Measurements from ENCODE around the gene AOPEP.

AOPEP gene

DNA sequence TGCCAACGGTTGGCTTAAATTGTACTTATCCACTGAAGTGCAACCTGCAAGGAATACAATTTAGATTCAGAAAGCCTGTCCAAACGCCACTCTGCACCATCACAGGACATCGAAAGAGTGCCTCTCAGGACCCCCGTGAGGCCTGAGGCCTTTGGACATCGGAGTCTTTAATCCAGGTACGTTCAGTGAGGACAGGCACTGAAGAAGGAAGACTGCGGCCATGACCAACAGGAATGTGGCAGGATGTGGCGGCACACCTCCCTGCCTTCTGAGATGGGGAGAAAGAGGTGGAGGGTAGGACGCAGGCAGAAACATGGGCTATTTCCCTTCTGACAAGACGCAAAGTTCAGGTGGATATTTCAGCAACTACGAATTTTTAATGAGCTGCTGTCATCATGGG lies 385.2 kb downstream of the AOPEP start:
- H3K4me1 Mint-ChIP-seq (ENCODE audit: low read depth), result no peaks in the 10 kb centered on the region
- no peaks in the 10 kb centered on the region for H3K9me3 Mint-ChIP-seq
- H3K36me3 Mint-ChIP-seq (ENCODE audit: low read depth), result peaks cover 19% of the 10 kb centered on the region
- no peak overlapping the region for H3K27ac Mint-ChIP-seq
- H3K4me3 Mint-ChIP-seq, result no peak overlapping the region
- H3K27me3 Mint-ChIP-seq, result no peaks in the 10 kb centered on the region

DNA sequence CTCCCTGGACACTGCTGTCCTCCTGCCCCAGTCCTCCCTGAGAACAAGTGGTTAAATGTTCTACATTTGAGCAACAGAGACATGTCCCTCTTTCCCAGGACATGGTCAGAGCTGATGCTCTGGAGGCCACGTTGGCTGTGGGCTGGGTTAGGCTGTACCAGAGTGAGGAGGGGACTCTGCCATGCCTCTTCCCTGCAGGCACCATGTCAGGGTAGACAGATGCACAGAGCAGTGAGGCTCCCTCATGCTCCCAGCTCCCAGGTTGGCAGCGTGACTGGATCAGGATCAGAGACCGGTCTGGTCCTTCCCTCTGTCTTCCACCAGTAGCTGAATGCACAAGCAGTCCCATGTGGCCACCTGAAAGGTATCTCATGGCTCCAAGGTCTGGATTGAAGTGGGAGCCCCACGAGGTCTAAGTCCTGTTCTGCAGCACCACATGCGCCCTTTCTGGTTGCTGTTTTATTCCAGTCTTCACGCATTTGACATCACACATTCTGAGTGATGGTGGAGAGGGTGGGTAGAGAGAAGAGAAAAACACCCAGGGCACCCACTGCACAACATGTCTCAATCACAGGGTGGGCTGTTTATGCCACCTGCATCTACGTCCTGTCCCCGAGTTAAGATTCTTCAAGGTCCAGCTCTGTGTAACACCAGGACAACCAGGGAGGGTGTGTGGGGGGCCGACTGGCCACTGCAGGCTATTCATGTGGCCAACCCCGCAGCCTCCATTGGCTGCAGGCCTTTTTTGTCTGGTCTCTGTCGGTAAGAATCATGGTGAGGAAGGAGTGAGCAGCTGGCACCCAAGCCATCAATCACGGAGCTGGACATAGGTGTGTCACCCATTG lies 386.2 kb downstream of the AOPEP start:
- Mint-ChIP-seq H3K27me3 (no peaks in the 10 kb centered on the region), H3K9me3 (no peaks in the 10 kb centered on the region), H3K4me1 (ENCODE audit: low read depth) (no peaks in the 10 kb centered on the region), H3K36me3 (ENCODE audit: low read depth) (peaks cover 19% of the 10 kb centered on the region), H3K27ac (no peak overlapping the region), H3K4me3 (no peak overlapping the region)

GRCh38 chr9:95115104-95115503 lies 388.6 kb downstream of the AOPEP start:
- no peaks in the 10 kb centered on the region for H3K4me1 Mint-ChIP-seq (ENCODE audit: low read depth)
- no peaks in the 10 kb centered on the region for H3K27me3 Mint-ChIP-seq
- H3K36me3 Mint-ChIP-seq (ENCODE audit: low read depth), result peaks cover 19% of the 10 kb centered on the region
- H3K9me3 Mint-ChIP-seq, result no peaks in the 10 kb centered on the region
- no peak overlapping the region for H3K4me3 Mint-ChIP-seq
- H3K27ac Mint-ChIP-seq, result no peak overlapping the region

GRCh38 chr9:95116002-95116807 lies 389.7 kb downstream of the AOPEP start:
- H3K9me3 Mint-ChIP-seq, result no peaks in the 10 kb centered on the region
- H3K36me3 Mint-ChIP-seq (ENCODE audit: low read depth), result peaks cover 12% of the 10 kb centered on the region
- H3K27ac Mint-ChIP-seq, result no peak overlapping the region
- H3K4me3 Mint-ChIP-seq, result no peak overlapping the region
- H3K27me3 Mint-ChIP-seq, result no peaks in the 10 kb centered on the region
- no peaks in the 10 kb centered on the region for H3K4me1 Mint-ChIP-seq (ENCODE audit: low read depth)

- Mint-ChIP-seq H3K4me1 (ENCODE audit: low read depth) (no peaks in the 10 kb centered on the region), H3K9me3 (no peaks in the 10 kb centered on the region), H3K27me3 (no peaks in the 10 kb centered on the region), H3K4me3 (no peak overlapping the region), H3K36me3 (ENCODE audit: low read depth) (peaks cover 12% of the 10 kb centered on the region), H3K27ac (no peak overlapping the region)
Observed at GRCh38 chr9:95116808-95117204, 390.3 kb downstream of the AOPEP start.

GRCh38 chr9:95118596-95118995 lies 392.1 kb downstream of the AOPEP start:
- H3K4me1 Mint-ChIP-seq (ENCODE audit: low read depth), result no peaks in the 10 kb centered on the region
- H3K27me3 Mint-ChIP-seq, result no peaks in the 10 kb centered on the region
- peaks cover 9% of the 10 kb centered on the region for H3K36me3 Mint-ChIP-seq (ENCODE audit: low read depth)
- no peak overlapping the region for H3K4me3 Mint-ChIP-seq
- H3K9me3 Mint-ChIP-seq, result no peaks in the 10 kb centered on the region
- H3K27ac Mint-ChIP-seq, result no peak overlapping the region

DNA sequence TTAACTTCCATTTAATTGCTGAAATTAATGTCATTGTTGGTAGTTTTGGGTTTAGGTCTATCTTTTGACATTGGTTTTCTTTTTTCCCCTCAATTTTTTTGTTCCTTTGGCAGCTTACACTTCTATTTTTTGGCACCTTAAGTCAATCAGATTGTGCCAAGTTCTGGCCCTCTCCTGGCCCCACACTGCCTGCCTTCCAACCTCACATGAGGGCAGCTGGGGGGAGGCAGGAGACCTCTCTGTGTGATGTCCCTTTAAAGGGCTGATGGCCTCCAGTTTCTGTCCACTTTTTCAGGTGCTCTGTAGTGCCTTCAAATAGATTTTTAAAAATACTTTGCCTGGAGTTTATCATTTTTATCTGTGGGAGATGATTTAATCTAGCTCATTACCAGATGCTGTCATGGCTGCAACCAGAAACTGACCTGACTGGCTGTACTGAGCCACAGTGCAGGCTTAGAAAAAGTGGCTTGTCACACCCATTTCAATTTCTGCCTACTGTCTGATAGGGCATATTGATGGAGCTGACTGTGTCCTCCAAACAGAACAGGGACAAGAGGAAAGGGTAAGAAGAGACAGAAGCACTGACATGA lies 394.4 kb downstream of the AOPEP start:
- no peaks in the 10 kb centered on the region for H3K27me3 Mint-ChIP-seq
- peaks cover 11% of the 10 kb centered on the region for H3K36me3 Mint-ChIP-seq (ENCODE audit: low read depth)
- H3K4me3 Mint-ChIP-seq, result no peak overlapping the region
- H3K4me1 Mint-ChIP-seq (ENCODE audit: low read depth), result no peaks in the 10 kb centered on the region
- H3K27ac Mint-ChIP-seq, result no peak overlapping the region
- no peaks in the 10 kb centered on the region for H3K9me3 Mint-ChIP-seq

- Mint-ChIP-seq H3K27me3 (no peaks in the 10 kb centered on the region), H3K4me1 (ENCODE audit: low read depth) (no peaks in the 10 kb centered on the region), H3K27ac (no peak overlapping the region), H3K9me3 (no peaks in the 10 kb centered on the region), H3K36me3 (ENCODE audit: low read depth) (peaks cover 11% of the 10 kb centered on the region), H3K4me3 (no peak overlapping the region)
Observed at GRCh38 chr9:95124582-95125367, 398.3 kb downstream of the AOPEP start.

GRCh38 chr9:95125652-95126051 lies 399.2 kb downstream of the AOPEP start:
- Mint-ChIP-seq H3K9me3 (no peaks in the 10 kb centered on the region), H3K4me3 (no peak overlapping the region), H3K36me3 (ENCODE audit: low read depth) (peaks cover 11% of the 10 kb centered on the region), H3K27ac (no peak overlapping the region), H3K27me3 (no peaks in the 10 kb centered on the region), H3K4me1 (ENCODE audit: low read depth) (no peaks in the 10 kb centered on the region)

DNA sequence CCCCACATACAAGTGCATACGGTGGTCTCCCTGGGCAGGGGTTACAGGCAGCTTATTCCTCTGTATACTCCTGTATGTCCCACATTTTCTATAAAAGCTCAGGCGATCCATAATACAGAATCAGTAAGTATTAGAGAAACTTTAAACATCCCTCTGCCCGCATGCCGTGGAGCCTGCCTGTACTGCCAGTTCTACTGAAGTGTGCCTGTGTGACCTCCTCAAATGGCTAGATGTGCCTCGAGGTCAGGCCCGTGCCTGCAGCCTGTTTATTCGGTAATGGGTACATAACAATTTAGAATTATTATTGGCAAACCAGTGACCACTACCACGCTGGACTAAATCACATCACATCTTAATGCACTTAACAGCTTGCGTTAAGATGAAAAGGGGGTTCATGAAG lies 400.2 kb downstream of the AOPEP start:
- Mint-ChIP-seq H3K27ac (no peak overlapping the region), H3K27me3 (no peaks in the 10 kb centered on the region), H3K4me3 (no peak overlapping the region), H3K4me1 (ENCODE audit: low read depth) (no peaks in the 10 kb centered on the region), H3K9me3 (no peaks in the 10 kb centered on the region), H3K36me3 (ENCODE audit: low read depth) (peaks cover 11% of the 10 kb centered on the region)

- Mint-ChIP-seq H3K9me3 (no peaks in the 10 kb centered on the region), H3K4me1 (ENCODE audit: low read depth) (no peaks in the 10 kb centered on the region), H3K4me3 (no peak overlapping the region), H3K27ac (no peak overlapping the region), H3K36me3 (ENCODE audit: low read depth) (peaks cover 6% of the 10 kb centered on the region), H3K27me3 (no peaks in the 10 kb centered on the region)
Observed at GRCh38 chr9:95127249-95128176, 401.0 kb downstream of the AOPEP start.

DNA sequence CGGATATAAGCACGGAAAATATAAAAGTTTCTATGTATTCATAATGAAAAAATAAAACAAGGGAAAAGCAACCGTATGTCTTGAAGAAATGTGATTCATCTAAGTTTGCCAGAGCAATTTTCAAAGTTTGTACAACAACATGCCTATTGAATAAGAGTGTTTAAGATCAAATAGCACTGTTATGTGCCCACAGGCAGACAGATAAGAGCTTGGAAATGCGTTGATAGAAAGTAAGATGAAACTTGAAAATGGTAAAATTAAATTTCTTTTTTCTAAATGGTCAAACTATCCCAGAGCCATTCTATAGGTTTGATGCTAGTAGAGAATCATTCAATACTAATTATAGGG lies 401.7 kb downstream of the AOPEP start:
- Mint-ChIP-seq H3K36me3 (ENCODE audit: low read depth) (peaks cover 5% of the 10 kb centered on the region), H3K27ac (no peak overlapping the region), H3K4me1 (ENCODE audit: low read depth) (no peaks in the 10 kb centered on the region), H3K4me3 (no peak overlapping the region), H3K27me3 (no peaks in the 10 kb centered on the region), H3K9me3 (no peaks in the 10 kb centered on the region)

DNA sequence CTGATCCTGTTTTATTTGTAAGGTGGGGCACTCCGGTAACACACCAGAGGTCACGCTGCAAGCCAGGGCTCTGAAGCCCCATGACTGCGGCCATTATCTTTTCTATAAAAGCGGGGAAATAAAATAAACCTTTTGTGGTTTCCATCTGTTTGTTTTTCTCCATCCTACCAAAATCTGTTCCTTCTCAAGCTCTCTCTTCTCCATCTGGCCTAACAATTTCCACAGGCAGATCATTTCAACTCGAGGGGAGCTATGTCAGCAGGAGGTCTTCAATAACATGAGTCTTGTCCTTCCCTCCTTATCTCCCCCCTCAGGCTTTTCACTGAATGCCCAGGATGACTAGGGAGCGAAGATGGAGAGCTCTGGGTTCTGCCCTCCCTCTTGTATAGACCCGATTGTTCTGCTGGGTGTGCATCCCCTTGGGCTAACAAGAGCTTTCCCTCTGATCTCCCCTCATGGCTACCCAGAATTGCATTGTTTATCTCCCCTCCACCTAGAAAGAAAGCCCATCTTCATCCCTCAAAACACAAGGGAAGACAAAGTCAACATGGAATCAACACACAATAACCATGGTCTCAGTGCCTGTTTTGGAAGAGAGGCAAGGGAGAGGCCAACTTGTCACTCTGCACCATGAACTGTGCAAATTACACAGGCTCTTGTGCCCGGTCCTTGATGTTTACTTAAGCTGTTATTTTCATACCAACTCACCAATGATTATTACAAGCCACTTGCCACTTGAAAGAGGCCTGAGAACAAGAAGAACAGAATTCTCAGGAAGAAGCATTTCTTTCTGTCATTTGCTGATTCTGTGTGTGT lies 403.2 kb downstream of the AOPEP start:
- no peak overlapping the region for H3K27ac Mint-ChIP-seq
- H3K36me3 Mint-ChIP-seq (ENCODE audit: low read depth), result peaks cover 9% of the 10 kb centered on the region
- H3K4me1 Mint-ChIP-seq (ENCODE audit: low read depth), result no peaks in the 10 kb centered on the region
- no peak overlapping the region for H3K4me3 Mint-ChIP-seq
- H3K27me3 Mint-ChIP-seq, result no peaks in the 10 kb centered on the region
- no peaks in the 10 kb centered on the region for H3K9me3 Mint-ChIP-seq

All from stimulated activated naive CD8-positive, alpha-beta T cell treated with anti-CD3 and anti-CD28 coated beads, Interleukin-15, Interleukin-2, amounts not matched to agents 100 ng/mL and 50 ng/mL, for 24 hours (primary cell).